ENCODE results near the gene MPZL3.

Gene MPZL3

DNA sequence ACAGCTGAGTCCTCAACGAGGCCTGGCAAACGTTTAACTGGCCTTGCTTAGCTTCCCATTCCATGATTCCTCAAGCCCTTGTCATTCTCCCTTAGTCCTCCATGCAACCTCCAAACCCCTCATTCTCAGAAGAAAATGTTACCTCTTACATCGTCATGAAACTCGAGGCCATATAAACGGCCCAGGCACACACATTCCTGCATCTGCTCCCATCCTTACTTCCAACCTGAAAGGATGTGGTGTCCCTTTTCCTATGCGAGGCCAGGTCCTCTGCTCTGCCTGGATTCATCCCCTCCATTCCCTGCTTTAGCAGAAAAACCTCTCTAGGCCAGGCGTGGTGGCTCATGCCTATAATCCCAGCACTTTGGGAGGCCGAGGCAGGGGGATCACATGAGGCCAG is 9.0 kb downstream of the MPZL3 start:
- no peaks in the 10 kb centered on the region for H3K27me3 ChIP-seq (ENCODE audit: control insufficient read depth, insufficient read depth, low read length)
- no peaks in the 10 kb centered on the region for H3K9me3 ChIP-seq (ENCODE audit: control insufficient read depth, insufficient read depth, low read length)
- H3K4me1 ChIP-seq (ENCODE audit: control insufficient read depth, insufficient read depth, low read length) = peaks cover 14% of the 10 kb centered on the region; the same call in 1 of the 2 replicates
- H3K27ac ChIP-seq (ENCODE audit: low read depth, low read length) = no peak overlapping the region
- H3K9ac ChIP-seq (ENCODE audit: low read depth, low read length) = no peak overlapping the region
- H3K36me3 ChIP-seq (ENCODE audit: control insufficient read depth, insufficient read depth, low read length) = no peaks in the 10 kb centered on the region
- H3K4me3 ChIP-seq (ENCODE audit: low read depth, low read length) = no peak overlapping the region

DNA sequence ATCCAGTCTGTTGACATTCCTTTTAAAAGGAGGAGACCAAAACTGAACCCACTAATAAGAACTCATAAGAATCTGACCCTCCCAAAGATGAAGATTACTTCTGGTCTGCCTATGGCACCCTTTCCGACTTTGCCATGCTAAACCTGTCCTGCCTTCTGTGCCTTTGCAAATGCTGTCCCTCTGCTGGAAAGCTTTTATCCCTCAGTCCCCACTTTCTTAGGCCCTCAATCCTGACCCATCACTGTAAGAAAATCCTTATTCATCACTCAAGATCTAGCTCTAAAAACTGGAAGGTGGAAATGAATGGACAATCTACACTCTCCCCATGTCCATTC is 10.4 kb downstream of the MPZL3 start:
- no peak overlapping the region for H3K4me3 ChIP-seq (ENCODE audit: low read depth, low read length)
- H3K36me3 ChIP-seq (ENCODE audit: control insufficient read depth, insufficient read depth, low read length) = no peaks in the 10 kb centered on the region
- H3K9ac ChIP-seq (ENCODE audit: low read depth, low read length) = no peak overlapping the region
- no peaks in the 10 kb centered on the region for H3K27me3 ChIP-seq (ENCODE audit: control insufficient read depth, insufficient read depth, low read length)
- H3K9me3 ChIP-seq (ENCODE audit: control insufficient read depth, insufficient read depth, low read length) = no peaks in the 10 kb centered on the region
- H3K4me1 ChIP-seq (ENCODE audit: control insufficient read depth, insufficient read depth, low read length) = peaks cover 15% of the 10 kb centered on the region; the same call in 1 of the 2 replicates
- no peak overlapping the region for H3K27ac ChIP-seq (ENCODE audit: low read depth, low read length)

DNA sequence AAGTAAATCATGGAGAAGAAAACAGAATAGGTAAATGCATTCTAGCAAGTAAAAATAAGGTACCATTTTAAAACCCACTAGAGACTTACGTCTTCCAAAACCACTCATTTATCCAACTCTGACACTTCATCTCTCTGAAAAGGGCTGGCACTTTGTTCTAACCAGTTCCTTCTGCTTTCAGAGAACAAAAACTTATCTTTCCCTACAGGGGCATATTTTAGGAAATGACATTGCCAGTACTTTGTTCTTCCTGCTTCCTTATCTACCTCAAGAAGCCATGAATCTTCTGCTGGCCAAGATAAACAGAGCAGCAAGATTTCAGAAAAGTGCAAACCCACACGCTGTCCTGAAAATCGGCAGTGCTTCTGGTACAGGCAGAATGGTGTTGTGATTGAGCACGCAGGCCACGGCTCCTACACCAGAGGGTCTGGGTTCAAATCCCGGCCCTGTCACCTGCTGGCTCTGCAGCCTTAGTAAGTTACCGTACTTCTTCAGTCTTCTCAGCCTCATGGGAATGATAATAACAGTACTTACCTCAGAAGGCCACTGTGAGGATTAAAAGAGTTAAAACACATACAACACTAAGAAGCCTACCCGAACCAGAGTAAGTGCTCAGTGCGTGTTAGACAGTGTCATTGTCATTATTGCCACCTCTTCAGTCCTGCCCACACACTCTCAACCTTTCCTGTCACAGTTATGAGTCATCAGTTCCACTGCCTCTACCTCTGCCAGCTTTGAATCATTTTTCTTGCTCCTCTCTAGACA is 11.0 kb downstream of the MPZL3 start:
- Histone ChIP-seq H3K9ac (ENCODE audit: low read depth, low read length) (no peak overlapping the region), H3K4me1 (ENCODE audit: control insufficient read depth, insufficient read depth, low read length) (peaks cover 15% of the 10 kb centered on the region; the same call in 1 of the 2 replicates), H3K27me3 (ENCODE audit: control insufficient read depth, insufficient read depth, low read length) (no peaks in the 10 kb centered on the region)

DNA sequence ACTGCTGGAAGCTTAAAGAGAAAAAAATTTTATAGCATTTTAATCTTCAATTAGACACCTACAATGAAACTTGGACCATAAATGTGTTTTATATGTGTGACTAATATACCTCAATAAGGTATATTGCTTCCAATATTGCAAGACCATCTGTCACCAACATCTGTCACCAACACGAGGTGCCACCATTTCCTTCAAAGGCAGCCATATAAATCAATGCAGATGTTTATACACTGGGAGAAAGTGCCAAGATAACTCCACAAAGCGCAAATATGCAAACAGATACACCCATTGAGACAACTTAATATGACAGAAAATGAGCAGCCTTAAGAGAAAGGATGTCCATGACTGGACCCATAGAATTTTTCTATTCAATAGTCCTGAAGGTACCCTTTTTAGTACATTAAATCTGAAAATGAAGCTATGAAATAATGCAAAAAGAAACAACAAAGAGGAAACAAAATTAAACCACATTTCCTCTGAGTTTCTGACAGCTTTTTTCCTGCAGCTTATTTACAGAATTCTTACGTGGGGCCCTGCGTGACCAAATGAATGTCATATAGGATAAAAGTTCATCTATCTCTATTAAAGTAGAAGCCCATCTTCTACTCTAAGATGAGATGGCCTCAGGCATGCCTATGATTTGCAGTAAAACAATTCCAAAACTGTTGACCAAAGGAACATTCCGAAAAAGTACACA is 12.5 kb downstream of the MPZL3 start:
- no peaks in the 10 kb centered on the region for H3K36me3 ChIP-seq (ENCODE audit: control insufficient read depth, insufficient read depth, low read length)
- H3K9ac ChIP-seq (ENCODE audit: low read depth, low read length) = no peak overlapping the region
- H3K4me3 ChIP-seq (ENCODE audit: low read depth, low read length) = no peak overlapping the region
- no peak overlapping the region for H3K27ac ChIP-seq (ENCODE audit: low read depth, low read length)
- no peaks in the 10 kb centered on the region for H3K27me3 ChIP-seq (ENCODE audit: control insufficient read depth, insufficient read depth, low read length)
- H3K4me1 ChIP-seq (ENCODE audit: control insufficient read depth, insufficient read depth, low read length) = peaks cover 15% of the 10 kb centered on the region; the same call in 1 of the 2 replicates
- no peaks in the 10 kb centered on the region for H3K9me3 ChIP-seq (ENCODE audit: control insufficient read depth, insufficient read depth, low read length)

More for the DNA sequence above, 11.0 kb downstream of the MPZL3 start:
- Histone ChIP-seq H3K9me3 (ENCODE audit: control insufficient read depth, insufficient read depth, low read length) (no peaks in the 10 kb centered on the region), H3K36me3 (ENCODE audit: control insufficient read depth, insufficient read depth, low read length) (no peaks in the 10 kb centered on the region), H3K4me3 (ENCODE audit: low read depth, low read length) (no peak overlapping the region), H3K27ac (ENCODE audit: low read depth, low read length) (no peak overlapping the region)

DNA sequence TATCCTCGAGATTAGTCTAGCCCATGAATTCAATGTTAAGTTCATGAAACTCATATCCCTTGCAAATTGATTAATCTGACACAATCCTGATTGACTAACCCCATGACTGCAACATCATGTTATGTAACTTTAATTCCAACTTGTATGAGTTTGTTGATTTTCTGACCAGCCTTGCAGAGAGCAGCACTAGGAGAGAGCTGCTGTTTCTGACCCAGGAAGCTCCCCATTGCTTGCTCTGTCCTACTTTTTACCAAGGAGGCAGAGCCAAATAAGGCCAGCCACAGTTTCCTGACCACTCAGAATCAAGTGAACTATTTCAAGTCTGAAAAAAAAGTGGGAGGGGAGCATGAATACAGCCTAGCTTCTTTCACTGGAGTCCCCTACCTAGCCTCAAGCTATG is 13.2 kb downstream of the MPZL3 start:
- H3K9ac ChIP-seq (ENCODE audit: low read depth, low read length) = no peak overlapping the region
- H3K9me3 ChIP-seq (ENCODE audit: control insufficient read depth, insufficient read depth, low read length) = no peaks in the 10 kb centered on the region
- H3K4me1 ChIP-seq (ENCODE audit: control insufficient read depth, insufficient read depth, low read length) = peaks cover 15% of the 10 kb centered on the region; the same call in 1 of the 2 replicates
- H3K27ac ChIP-seq (ENCODE audit: low read depth, low read length) = peak overlapping the region; percentile 11
- no peaks in the 10 kb centered on the region for H3K36me3 ChIP-seq (ENCODE audit: control insufficient read depth, insufficient read depth, low read length)
- H3K27me3 ChIP-seq (ENCODE audit: control insufficient read depth, insufficient read depth, low read length) = no peaks in the 10 kb centered on the region
- H3K4me3 ChIP-seq (ENCODE audit: low read depth, low read length) = no peak overlapping the region

DNA sequence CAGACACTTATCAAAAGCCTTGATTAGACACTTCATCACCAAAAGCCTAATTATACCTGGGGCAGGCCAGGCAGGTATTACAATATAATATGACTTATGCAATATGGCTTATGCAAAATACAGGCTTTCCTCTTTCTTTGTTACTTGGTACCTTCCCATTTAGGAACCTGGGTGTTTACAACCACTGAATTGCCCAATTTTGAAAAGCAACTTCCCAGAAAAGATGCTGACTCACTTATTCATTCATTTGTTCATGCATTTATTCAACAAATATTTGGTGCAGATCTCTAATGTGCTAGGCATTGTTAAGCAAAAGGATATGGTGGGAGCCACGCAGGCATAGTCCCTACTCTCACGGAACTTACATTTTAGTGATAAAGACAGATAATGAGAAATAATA is 13.7 kb downstream of the MPZL3 start:
- no peak overlapping the region for H3K9ac ChIP-seq (ENCODE audit: low read depth, low read length)
- peaks cover 15% of the 10 kb centered on the region; the same call in 1 of the 2 replicates for H3K4me1 ChIP-seq (ENCODE audit: control insufficient read depth, insufficient read depth, low read length)
- no peaks in the 10 kb centered on the region for H3K9me3 ChIP-seq (ENCODE audit: control insufficient read depth, insufficient read depth, low read length)

DNA sequence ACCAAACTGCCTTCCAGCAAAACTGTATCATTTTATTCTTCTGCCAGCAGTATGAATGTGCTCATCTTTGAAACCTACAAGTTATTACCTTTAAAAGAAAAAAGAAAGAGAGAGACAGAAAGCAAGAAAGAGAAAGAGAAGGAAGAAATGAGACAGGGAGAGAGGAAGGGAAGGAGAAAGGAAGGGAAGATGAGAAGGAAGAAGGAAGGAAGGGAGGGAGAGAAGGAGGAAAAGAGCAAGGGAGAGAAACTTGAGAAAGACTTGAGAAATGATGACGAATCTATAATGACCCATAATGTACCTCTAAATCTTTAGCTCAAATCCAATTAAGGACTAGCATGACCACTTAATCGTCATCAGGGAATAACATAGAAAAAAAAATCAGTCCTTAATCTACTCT is 16.0 kb downstream of the MPZL3 start:
- H3K27me3 ChIP-seq (ENCODE audit: control insufficient read depth, insufficient read depth, low read length) = no peaks in the 10 kb centered on the region
- no peak overlapping the region for H3K27ac ChIP-seq (ENCODE audit: low read depth, low read length)

More for the DNA sequence above, 13.7 kb downstream of the MPZL3 start:
- Histone ChIP-seq H3K27ac (ENCODE audit: low read depth, low read length) (no peak overlapping the region), H3K36me3 (ENCODE audit: control insufficient read depth, insufficient read depth, low read length) (no peaks in the 10 kb centered on the region), H3K27me3 (ENCODE audit: control insufficient read depth, insufficient read depth, low read length) (no peaks in the 10 kb centered on the region), H3K4me3 (ENCODE audit: low read depth, low read length) (no peak overlapping the region)

DNA sequence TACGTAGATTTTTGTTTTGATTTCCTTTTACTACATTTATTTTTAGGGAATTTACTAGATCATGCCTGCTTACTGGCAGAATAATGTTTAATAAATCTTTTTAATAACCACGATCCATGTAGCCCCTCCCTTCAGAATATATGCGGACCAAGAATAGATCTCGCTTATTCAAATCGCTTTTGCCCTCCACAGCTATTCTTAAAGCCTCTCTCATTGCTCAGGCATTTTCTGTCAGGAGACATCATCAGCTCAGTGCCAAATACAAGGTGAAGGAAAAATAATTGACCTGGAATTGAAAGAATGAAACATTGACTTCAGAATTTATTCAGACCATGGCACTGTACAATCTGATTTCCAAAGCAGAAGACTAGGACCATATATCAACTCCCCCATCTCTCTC is 17.3 kb downstream of the MPZL3 start:
- Histone ChIP-seq H3K4me3 (ENCODE audit: low read depth, low read length) (no peak overlapping the region), H3K27me3 (ENCODE audit: control insufficient read depth, insufficient read depth, low read length) (no peaks in the 10 kb centered on the region), H3K9ac (ENCODE audit: low read depth, low read length) (no peak overlapping the region), H3K4me1 (ENCODE audit: control insufficient read depth, insufficient read depth, low read length) (peaks cover 9% of the 10 kb centered on the region), H3K27ac (ENCODE audit: low read depth, low read length) (no peak overlapping the region), H3K36me3 (ENCODE audit: control insufficient read depth, insufficient read depth, low read length) (no peaks in the 10 kb centered on the region), H3K9me3 (ENCODE audit: control insufficient read depth, insufficient read depth, low read length) (no peaks in the 10 kb centered on the region)

More for the DNA sequence above, 16.0 kb downstream of the MPZL3 start:
- no peak overlapping the region for H3K4me3 ChIP-seq (ENCODE audit: low read depth, low read length)
- no peaks in the 10 kb centered on the region for H3K9me3 ChIP-seq (ENCODE audit: control insufficient read depth, insufficient read depth, low read length)
- H3K36me3 ChIP-seq (ENCODE audit: control insufficient read depth, insufficient read depth, low read length) = no peaks in the 10 kb centered on the region
- peaks cover 9% of the 10 kb centered on the region for H3K4me1 ChIP-seq (ENCODE audit: control insufficient read depth, insufficient read depth, low read length)
- H3K9ac ChIP-seq (ENCODE audit: low read depth, low read length) = no peak overlapping the region

DNA sequence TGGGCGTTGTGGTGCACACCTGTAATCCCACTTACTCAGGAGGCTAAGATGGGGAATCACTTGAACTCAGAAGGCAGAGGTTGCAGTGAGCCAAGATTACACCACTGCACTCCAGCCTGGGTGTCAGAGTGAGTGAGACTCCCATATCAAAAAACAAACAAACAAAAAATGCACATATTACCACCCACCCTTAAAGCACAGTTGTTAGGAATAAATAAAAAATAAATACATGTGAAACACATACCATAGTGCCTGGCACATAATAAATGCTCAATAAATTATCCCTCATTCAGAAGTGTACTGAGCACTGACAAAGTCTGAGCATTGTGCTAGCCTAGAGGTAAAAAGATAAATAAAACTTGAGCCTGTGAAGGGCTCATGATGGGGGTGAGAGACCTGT is 18.3 kb downstream of the MPZL3 start:
- Histone ChIP-seq H3K4me1 (ENCODE audit: control insufficient read depth, insufficient read depth, low read length) (peaks cover 8% of the 10 kb centered on the region), H3K4me3 (ENCODE audit: low read depth, low read length) (no peak overlapping the region), H3K9ac (ENCODE audit: low read depth, low read length) (no peak overlapping the region), H3K27me3 (ENCODE audit: control insufficient read depth, insufficient read depth, low read length) (no peaks in the 10 kb centered on the region), H3K36me3 (ENCODE audit: control insufficient read depth, insufficient read depth, low read length) (no peaks in the 10 kb centered on the region), H3K9me3 (ENCODE audit: control insufficient read depth, insufficient read depth, low read length) (no peaks in the 10 kb centered on the region), H3K27ac (ENCODE audit: low read depth, low read length) (no peak overlapping the region)

DNA sequence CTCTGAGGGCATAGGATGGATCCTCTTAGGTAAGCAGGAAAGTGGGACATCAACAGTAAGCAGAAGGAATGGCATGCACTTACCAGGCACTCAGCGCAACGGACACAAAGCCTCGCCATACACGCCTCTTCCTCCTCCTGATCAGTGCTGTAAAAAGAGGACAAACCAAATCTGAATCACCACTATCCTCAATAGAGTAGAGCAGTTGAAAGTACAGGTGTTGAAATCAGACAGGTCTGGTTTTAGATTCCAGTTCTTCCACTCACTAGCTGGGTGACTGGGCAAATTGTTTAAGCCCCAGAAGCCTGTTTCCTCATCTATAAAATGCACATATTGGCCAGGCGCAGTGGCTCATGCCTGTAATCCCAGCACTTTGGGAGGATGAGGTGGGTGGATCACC is 18.8 kb downstream of the MPZL3 start:
- Histone ChIP-seq H3K9ac (ENCODE audit: low read depth, low read length) (no peak overlapping the region), H3K4me3 (ENCODE audit: low read depth, low read length) (no peak overlapping the region), H3K9me3 (ENCODE audit: control insufficient read depth, insufficient read depth, low read length) (no peaks in the 10 kb centered on the region), H3K4me1 (ENCODE audit: control insufficient read depth, insufficient read depth, low read length) (peaks cover 3% of the 10 kb centered on the region), H3K36me3 (ENCODE audit: control insufficient read depth, insufficient read depth, low read length) (no peaks in the 10 kb centered on the region), H3K27me3 (ENCODE audit: control insufficient read depth, insufficient read depth, low read length) (no peaks in the 10 kb centered on the region), H3K27ac (ENCODE audit: low read depth, low read length) (no peak overlapping the region)

DNA sequence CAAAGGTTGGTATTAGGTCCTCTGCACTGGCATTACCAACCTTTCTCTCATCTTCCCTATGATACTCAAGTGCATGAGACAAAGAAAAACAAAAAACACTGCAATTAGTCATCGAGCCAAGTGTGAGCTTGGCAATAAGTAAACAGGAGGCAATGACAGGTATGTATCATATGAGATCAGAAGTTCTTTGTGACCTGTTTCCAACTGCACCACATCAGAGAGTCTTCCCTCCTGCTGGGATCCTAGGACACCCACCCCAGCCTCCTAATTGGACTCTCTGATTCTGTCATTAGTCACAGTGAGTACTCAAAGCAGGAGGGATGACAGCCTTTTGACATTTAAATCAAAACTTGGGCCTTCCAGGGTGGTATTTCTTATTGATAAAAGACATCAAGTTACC is 19.5 kb downstream of the MPZL3 start:
- Histone ChIP-seq H3K4me3 (ENCODE audit: low read depth, low read length) (no peak overlapping the region), H3K27me3 (ENCODE audit: control insufficient read depth, insufficient read depth, low read length) (no peaks in the 10 kb centered on the region), H3K4me1 (ENCODE audit: control insufficient read depth, insufficient read depth, low read length) (no peaks in the 10 kb centered on the region; the same call in 1 of the 2 replicates), H3K9ac (ENCODE audit: low read depth, low read length) (no peak overlapping the region), H3K27ac (ENCODE audit: low read depth, low read length) (no peak overlapping the region), H3K9me3 (ENCODE audit: control insufficient read depth, insufficient read depth, low read length) (no peaks in the 10 kb centered on the region), H3K36me3 (ENCODE audit: control insufficient read depth, insufficient read depth, low read length) (no peaks in the 10 kb centered on the region)

Data from HUES48 (cell line).